Stimulated activated CD4-positive, alpha-beta T cell treated with anti-CD3 and anti-CD28 coated beads, Interleukin-1b, Interleukin-23, amount 100 ng/mL, for 24 hours (primary cell): Measurements from ENCODE around the gene ETS1.

Experiments
- DNase-seq, 4 experiments: peaks; one replicate each; pipeline ENCODE4 v3.0.0-alpha.2; 2020; ENCODE audit warnings: low read depth in 4 of 4, low spot score in 1 of 4

ETS1 gene

GRCh38 chr11:128569291-128569690, 18.1 kb downstream of the ETS1 start:
- no peak for DNase-seq

- no peak for DNase-seq
Measured at GRCh38 chr11:128568166-128568778, 19.1 kb downstream of the ETS1 start.

GRCh38 chr11:128567130-128567529, 20.2 kb downstream of the ETS1 start:
- DNase-seq, result no peak

GRCh38 chr11:128565881-128566280, 21.5 kb downstream of the ETS1 start:
- no peak for DNase-seq

GRCh38 chr11:128564642-128565245, 22.6 kb downstream of the ETS1 start:
- DNase-seq, result no peak

GRCh38 chr11:128563942-128564641, 23.3 kb downstream of the ETS1 start:
- DNase-seq, result no peak

- DNase-seq, result no peak
Measured at GRCh38 chr11:128563308-128563707, 24.1 kb downstream of the ETS1 start.

- DNase-seq, result no peak
Measured at GRCh38 chr11:128559496-128560103, 27.8 kb downstream of the ETS1 start.

GRCh38 chr11:128555606-128556005, 31.8 kb downstream of the ETS1 start:
- DNase-seq, result no peak

GRCh38 chr11:128553662-128554362, 33.5 kb downstream of the ETS1 start:
- DNase-seq, result no peak

GRCh38 chr11:128552783-128553661, 34.3 kb downstream of the ETS1 start:
- no peak for DNase-seq

GRCh38 chr11:128551611-128552335, 35.6 kb downstream of the ETS1 start:
- no peak for DNase-seq

- no peak for DNase-seq
Measured at GRCh38 chr11:128551058-128551457, 36.3 kb downstream of the ETS1 start.

GRCh38 chr11:128550261-128550821, 37.0 kb downstream of the ETS1 start:
- DNase-seq, result no peak

- no peak for DNase-seq
Measured at GRCh38 chr11:128549256-128549944, 38.0 kb downstream of the ETS1 start.

- no peak for DNase-seq
Measured at GRCh38 chr11:128548649-128549255, 38.6 kb downstream of the ETS1 start.

- DNase-seq, result no peak
Measured at GRCh38 chr11:128547946-128548648, 39.3 kb downstream of the ETS1 start.

- DNase-seq, result no peak
Measured at GRCh38 chr11:128546916-128547315, 40.4 kb downstream of the ETS1 start.
